Measurements from ENCODE around the gene POU2AF1. TPM values are rescaled to one million over a fixed set of nuclear protein-coding genes. Genes with fewer than 3 reads are reported as not detected.

POU2AF1 gene
- polyA plus RNA-seq, 1 donor from 2014 or later = not detected

DNA sequence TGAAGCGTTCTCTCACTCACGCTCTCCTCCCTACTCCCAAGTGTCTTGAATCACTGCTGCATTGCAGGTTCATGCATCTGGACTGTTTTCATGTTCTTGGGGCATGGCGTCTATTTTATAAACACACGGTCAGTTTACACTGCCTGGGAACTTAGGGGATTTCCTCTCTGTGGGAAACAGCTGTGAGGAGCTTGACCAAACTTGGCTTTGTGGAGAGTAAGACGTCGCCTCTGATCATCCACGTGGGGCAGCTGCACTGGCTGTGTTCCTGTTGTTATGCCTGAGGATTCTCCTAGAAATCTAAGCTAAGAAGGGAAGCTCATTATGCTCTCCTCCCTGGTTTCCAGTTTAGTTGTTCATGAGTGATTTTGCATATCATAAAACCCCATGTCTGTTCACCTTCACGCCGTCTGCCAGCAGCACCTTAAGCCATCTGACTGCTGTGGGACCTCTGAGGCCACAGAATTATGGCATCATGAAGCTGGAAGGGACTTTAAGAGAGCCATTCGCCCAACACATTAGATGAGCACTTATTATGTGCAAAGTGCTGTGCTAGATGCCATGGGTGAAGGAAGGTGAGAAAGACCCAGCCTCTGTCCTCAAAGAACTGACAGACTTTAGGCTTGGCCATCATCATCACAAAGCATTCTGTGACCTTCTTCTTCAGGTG, 38.8 kb upstream of the POU2AF1 start:
- no peak overlapping the region for H2AFZ ChIP-seq (ENCODE audit: low read depth, low read length)
- TF ChIP-seq MXI1 (conservative IDR thresholded peaks at IDR 0.05; ENCODE audit: poor library complexity, severe bottlenecking) (no peak), EZH2 (IDR thresholded peaks at IDR 0.05; ENCODE audit: borderline replicate concordance, insufficient read depth, low read length, poor library complexity, severe bottlenecking) (no peak), POLR2AphosphoS5 (IDR thresholded peaks at IDR 0.05) (no peak), SMC3 (conservative IDR thresholded peaks at IDR 0.05; ENCODE audit: poor library complexity) (no peak), TAF1 (IDR thresholded peaks at IDR 0.05; ENCODE audit: low read depth) (no peak), RAD21 (conservative IDR thresholded peaks at IDR 0.05) (no peak), EP300 (conservative IDR thresholded peaks at IDR 0.05; ENCODE audit: poor library complexity, severe bottlenecking) (no peak)
- TF ChIP-seq, protein P1, sequence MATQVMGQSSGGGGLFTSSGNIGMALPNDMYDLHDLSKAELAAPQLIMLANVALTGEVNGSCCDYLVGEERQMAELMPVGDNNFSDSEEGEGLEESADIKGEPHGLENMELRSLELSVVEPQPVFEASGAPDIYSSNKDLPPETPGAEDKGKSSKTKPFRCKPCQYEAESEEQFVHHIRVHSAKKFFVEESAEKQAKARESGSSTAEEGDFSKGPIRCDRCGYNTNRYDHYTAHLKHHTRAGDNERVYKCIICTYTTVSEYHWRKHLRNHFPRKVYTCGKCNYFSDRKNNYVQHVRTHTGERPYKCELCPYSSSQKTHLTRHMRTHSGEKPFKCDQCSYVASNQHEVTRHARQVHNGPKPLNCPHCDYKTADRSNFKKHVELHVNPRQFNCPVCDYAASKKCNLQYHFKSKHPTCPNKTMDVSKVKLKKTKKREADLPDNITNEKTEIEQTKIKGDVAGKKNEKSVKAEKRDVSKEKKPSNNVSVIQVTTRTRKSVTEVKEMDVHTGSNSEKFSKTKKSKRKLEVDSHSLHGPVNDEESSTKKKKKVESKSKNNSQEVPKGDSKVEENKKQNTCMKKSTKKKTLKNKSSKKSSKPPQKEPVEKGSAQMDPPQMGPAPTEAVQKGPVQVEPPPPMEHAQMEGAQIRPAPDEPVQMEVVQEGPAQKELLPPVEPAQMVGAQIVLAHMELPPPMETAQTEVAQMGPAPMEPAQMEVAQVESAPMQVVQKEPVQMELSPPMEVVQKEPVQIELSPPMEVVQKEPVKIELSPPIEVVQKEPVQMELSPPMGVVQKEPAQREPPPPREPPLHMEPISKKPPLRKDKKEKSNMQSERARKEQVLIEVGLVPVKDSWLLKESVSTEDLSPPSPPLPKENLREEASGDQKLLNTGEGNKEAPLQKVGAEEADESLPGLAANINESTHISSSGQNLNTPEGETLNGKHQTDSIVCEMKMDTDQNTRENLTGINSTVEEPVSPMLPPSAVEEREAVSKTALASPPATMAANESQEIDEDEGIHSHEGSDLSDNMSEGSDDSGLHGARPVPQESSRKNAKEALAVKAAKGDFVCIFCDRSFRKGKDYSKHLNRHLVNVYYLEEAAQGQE (IDR thresholded peaks at IDR 0.05; ENCODE audit: borderline replicate concordance) = no peak
- TF ChIP-seq, protein P2, sequence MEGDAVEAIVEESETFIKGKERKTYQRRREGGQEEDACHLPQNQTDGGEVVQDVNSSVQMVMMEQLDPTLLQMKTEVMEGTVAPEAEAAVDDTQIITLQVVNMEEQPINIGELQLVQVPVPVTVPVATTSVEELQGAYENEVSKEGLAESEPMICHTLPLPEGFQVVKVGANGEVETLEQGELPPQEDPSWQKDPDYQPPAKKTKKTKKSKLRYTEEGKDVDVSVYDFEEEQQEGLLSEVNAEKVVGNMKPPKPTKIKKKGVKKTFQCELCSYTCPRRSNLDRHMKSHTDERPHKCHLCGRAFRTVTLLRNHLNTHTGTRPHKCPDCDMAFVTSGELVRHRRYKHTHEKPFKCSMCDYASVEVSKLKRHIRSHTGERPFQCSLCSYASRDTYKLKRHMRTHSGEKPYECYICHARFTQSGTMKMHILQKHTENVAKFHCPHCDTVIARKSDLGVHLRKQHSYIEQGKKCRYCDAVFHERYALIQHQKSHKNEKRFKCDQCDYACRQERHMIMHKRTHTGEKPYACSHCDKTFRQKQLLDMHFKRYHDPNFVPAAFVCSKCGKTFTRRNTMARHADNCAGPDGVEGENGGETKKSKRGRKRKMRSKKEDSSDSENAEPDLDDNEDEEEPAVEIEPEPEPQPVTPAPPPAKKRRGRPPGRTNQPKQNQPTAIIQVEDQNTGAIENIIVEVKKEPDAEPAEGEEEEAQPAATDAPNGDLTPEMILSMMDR (IDR thresholded peaks at IDR 0.05; ENCODE audit: poor library complexity, severe bottlenecking) = no peak
- no peaks in the 10 kb centered on the region for H3K79me2 ChIP-seq (replicated peaks; ENCODE audit: insufficient read depth, low read length)
- no peaks in the 10 kb centered on the region for H3K36me3 ChIP-seq (ENCODE audit: insufficient read depth, low read length)
- H3K4me3 ChIP-seq (ENCODE audit: low read length) = no peak overlapping the region
- no peaks in the 10 kb centered on the region for H3K9me2 ChIP-seq (ENCODE audit: insufficient read depth, low read length)
- no peak overlapping the region for H3K4me2 ChIP-seq (ENCODE audit: low read length)
- H3K27me3 ChIP-seq (ENCODE audit: insufficient read depth, low read depth, low read length) = no peaks in the 10 kb centered on the region
- H4K20me1 ChIP-seq (ENCODE audit: insufficient read depth) = no peaks in the 10 kb centered on the region
- no peaks in the 10 kb centered on the region for H3F3A ChIP-seq (ENCODE audit: insufficient read depth, low read length, poor library complexity, severe bottlenecking)
- no peak overlapping the region for H3K27ac ChIP-seq (ENCODE audit: low read length)
- H3K9me3 ChIP-seq (ENCODE audit: low read length) = no peaks in the 10 kb centered on the region
- no peak overlapping the region for H3K9ac ChIP-seq (ENCODE audit: low read length)

DNA sequence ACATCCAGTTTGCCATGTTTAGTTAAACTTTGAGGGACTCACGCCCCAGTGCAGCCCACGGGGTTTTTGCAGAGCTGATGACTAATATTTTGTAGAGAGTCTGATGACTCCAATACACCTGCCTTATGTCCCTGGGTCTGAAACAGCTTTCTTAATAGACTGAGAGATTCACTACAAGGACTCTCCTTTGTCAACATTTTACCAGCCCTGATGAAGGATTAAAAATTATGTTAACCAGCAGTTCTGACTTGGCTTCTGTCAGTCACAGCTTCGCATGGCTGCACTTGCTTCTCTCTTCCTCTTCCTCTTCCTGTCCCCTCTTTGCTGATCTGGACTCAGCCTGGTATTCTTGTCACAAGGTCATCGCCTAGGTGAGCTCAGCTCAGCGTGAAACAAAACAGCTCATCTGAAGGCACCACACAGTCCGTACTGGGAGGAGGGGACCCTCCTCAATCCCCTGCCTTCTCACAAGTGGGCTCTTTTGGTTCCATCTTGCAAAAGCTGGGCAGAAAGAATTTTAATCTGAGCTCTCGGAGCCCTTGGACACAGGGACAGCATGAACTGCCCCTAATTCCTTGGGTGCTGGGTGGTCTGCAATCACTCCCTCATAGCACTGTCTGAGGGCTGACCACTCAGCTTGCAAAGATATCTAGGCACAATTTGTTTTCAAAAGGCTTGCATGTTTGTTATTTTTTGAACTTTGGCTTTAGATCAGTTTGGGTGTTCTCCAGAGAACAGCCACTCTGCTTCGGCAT, 38.1 kb upstream of the POU2AF1 start:
- Histone ChIP-seq H3K9me2 (ENCODE audit: insufficient read depth, low read length) (no peaks in the 10 kb centered on the region), H3K9ac (ENCODE audit: low read length) (no peak overlapping the region), H3K27ac (ENCODE audit: low read length) (no peak overlapping the region), H4K20me1 (ENCODE audit: insufficient read depth) (no peaks in the 10 kb centered on the region), H3K79me2 (replicated peaks; ENCODE audit: insufficient read depth, low read length) (no peaks in the 10 kb centered on the region), H3K4me3 (ENCODE audit: low read length) (no peak overlapping the region), H2AFZ (ENCODE audit: low read depth, low read length) (no peak overlapping the region), H3F3A (ENCODE audit: insufficient read depth, low read length, poor library complexity, severe bottlenecking) (no peaks in the 10 kb centered on the region), H3K4me2 (ENCODE audit: low read length) (no peak overlapping the region), H3K36me3 (ENCODE audit: insufficient read depth, low read length) (no peaks in the 10 kb centered on the region), H3K9me3 (ENCODE audit: low read length) (no peaks in the 10 kb centered on the region), H3K27me3 (ENCODE audit: insufficient read depth, low read depth, low read length) (no peaks in the 10 kb centered on the region)
- TF ChIP-seq TAF1 (IDR thresholded peaks at IDR 0.05; ENCODE audit: low read depth) (no peak), MXI1 (conservative IDR thresholded peaks at IDR 0.05; ENCODE audit: poor library complexity, severe bottlenecking) (no peak), RAD21 (conservative IDR thresholded peaks at IDR 0.05) (no peak), POLR2AphosphoS5 (IDR thresholded peaks at IDR 0.05) (no peak), EZH2 (IDR thresholded peaks at IDR 0.05; ENCODE audit: borderline replicate concordance, insufficient read depth, low read length, poor library complexity, severe bottlenecking) (no peak), SMC3 (conservative IDR thresholded peaks at IDR 0.05; ENCODE audit: poor library complexity) (no peak), EP300 (conservative IDR thresholded peaks at IDR 0.05; ENCODE audit: poor library complexity, severe bottlenecking) (no peak)
- TF ChIP-seq, protein P1 (IDR thresholded peaks at IDR 0.05; ENCODE audit: borderline replicate concordance) = no peak
- TF ChIP-seq, protein P2 (IDR thresholded peaks at IDR 0.05; ENCODE audit: poor library complexity, severe bottlenecking) = no peak
